GM23248 (cell line): Measurements from ENCODE around the gene MXI1. TPM values are rescaled to one million over a fixed set of nuclear protein-coding genes. Genes with fewer than 3 reads are reported as not detected.

Source experiments
- DNase-seq: peaks from one replicate; pipeline ENCODE4 v3.0.0-alpha.2; 2015
- H2AFZ ChIP-seq: fragments of 200-600 bp; sonication (generic); 2 replicates; pipeline ENCODE4 v1.6.1; 2016; ENCODE audit warnings: antibody characterized with exemption
- H3F3A ChIP-seq: fragments of 200-600 bp; sonication (generic); 2 replicates; pipeline ENCODE4 v1.6.1; 2016; ENCODE audit warnings: mild to moderate bottlenecking, antibody characterized with exemption, mixed run types; ENCODE audit not compliant: insufficient read depth
- H3K27ac ChIP-seq: fragments of 200-600 bp; sonication (generic); 2 replicates; pipeline ENCODE4 v1.5.1; 2016; ENCODE audit warnings: mild to moderate bottlenecking
- H3K27me3 ChIP-seq: fragments of 200-600 bp; sonication (generic); replicated peaks from 2 replicates; pipeline ENCODE4 v1.6.1; 2016; ENCODE audit warnings: mild to moderate bottlenecking; ENCODE audit not compliant: insufficient read depth
- H3K36me3 ChIP-seq: fragments of 200-600 bp; sonication (generic); 2 replicates; pipeline ENCODE4 v1.6.1; 2016; ENCODE audit warnings: low read depth, mild to moderate bottlenecking
- H3K4me1 ChIP-seq: fragments of 200-600 bp; sonication (generic); 2 replicates; pipeline ENCODE4 v1.6.1; 2016; ENCODE audit warnings: mild to moderate bottlenecking; ENCODE audit not compliant: insufficient read depth
- H3K4me2 ChIP-seq: fragments of 200-600 bp; sonication (generic); one replicate; pipeline ENCODE4 v1.6.1; 2016; ENCODE audit warnings: mild to moderate bottlenecking; ENCODE audit not compliant: unreplicated experiment
- H3K4me3 ChIP-seq: fragments of 200-600 bp; sonication (generic); 2 replicates; pipeline ENCODE4 v1.5.1; 2016; ENCODE audit warnings: mild to moderate bottlenecking
- H3K79me2 ChIP-seq: fragments of 200-600 bp; sonication (generic); 2 replicates; pipeline ENCODE4 v1.6.1; 2016; ENCODE audit warnings: mild to moderate bottlenecking; ENCODE audit not compliant: insufficient read depth
- H3K9ac ChIP-seq: fragments of 200-600 bp; sonication (generic); 2 replicates; pipeline ENCODE4 v1.6.1; 2016; ENCODE audit warnings: mild to moderate bottlenecking
- H3K9me2 ChIP-seq: fragments of 200-600 bp; sonication (generic); 2 replicates; pipeline ENCODE4 v1.6.1; 2016; ENCODE audit warnings: mixed run types, mild to moderate bottlenecking, moderate library complexity; ENCODE audit not compliant: insufficient read depth
- H3K9me3 ChIP-seq: fragments of 200-600 bp; sonication (generic); one replicate; pipeline ENCODE4 v1.6.1; 2017; ENCODE audit warnings: low read depth
- H4K20me1 ChIP-seq: fragments of 200-600 bp; sonication (generic); 2 replicates; pipeline ENCODE4 v1.6.0; 2016; ENCODE audit not compliant: insufficient read depth
- EZH2 ChIP-seq: fragments of 200-600 bp; sonication (generic); IDR thresholded peaks from 2 replicates; pipeline ENCODE4 v1.6.1; 2018; ENCODE audit warnings: antibody characterized with exemption, mild to moderate bottlenecking; ENCODE audit not compliant: insufficient read depth, poor library complexity, severe bottlenecking
- EZH2phosphoT487 ChIP-seq: fragments of 200-600 bp; sonication (generic); IDR thresholded peaks from 2 replicates; pipeline ENCODE4 v1.6.1; 2018; ENCODE audit warnings: antibody characterized with exemption, moderate library complexity, mild to moderate bottlenecking, low read depth; ENCODE audit not compliant: insufficient read depth
- WGBS, 2 experiments: methylation state at CpG; one replicate each; pipeline ENCODE4 v1.1.6; 2015 to 2017; ENCODE audit warnings: low lambda C conversion rate in 2 of 2, low coverage in 1 of 2; ENCODE audit errors: missing lambda C conversion rate in 2 of 2; 5-methylcytosine and 5-hydroxymethylcytosine counted together
- in situ Hi-C: fragments of 300-500 bp; cut with MboI; formaldehyde crosslinking; loops from 2 replicates; pipeline ENCODE4 v1.15.0; 2020
- polyA plus RNA-seq: library from polyadenylated mRNA; unstranded; fragments of >200 nt; fragmentation: Nextera tagmentation; extraction: Ambion mirVana; gene quantifications from 2 replicates; pipeline ENCODE4 v1.2.1, GENCODE V29; 2016
- total RNA-seq: library from RNA; depleted of rRNA; stranded (reverse); fragments of >200 nt; shearing (Covaris generic); gene quantifications from 2 replicates; pipeline ENCODE4 v1.2.3, GENCODE V29; 2014

The MXI1 gene
- total and polyA plus RNA-seq, 2 experiments from 2014 or later = 17.6 to 25.7 TPM

DNA sequence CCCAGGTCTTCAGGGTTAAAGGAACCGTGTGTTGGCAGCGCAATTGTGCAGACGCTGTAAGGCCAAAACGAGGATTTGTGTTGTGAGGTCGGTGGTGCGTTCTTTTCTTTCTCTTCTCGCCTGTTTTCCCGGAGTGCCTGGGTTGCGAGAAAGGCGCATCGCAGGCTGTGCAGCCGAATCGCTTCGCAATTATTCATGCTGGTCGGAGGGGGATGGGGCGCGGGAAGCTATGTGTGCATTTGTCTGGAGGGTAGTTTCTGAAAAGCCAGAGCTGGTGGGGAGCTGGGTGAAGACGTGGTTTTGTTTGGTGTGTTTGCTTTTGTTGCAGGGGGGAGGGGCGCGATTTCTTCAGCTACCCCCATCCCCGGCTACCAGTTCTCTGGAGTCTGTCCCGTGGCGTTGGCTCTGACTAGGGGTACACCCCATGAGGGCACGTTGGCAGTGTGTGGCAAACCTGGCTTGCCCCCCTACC lies 2.1 kb downstream of the MXI1 start:
- Histone ChIP-seq H3K79me2 (peaks cover 28% of the 10 kb centered on the region), H3K9me2 (no peaks in the 10 kb centered on the region), H3K9me3 (no peaks in the 10 kb centered on the region), H3F3A (peaks cover 16% of the 10 kb centered on the region), H2AFZ (peak overlapping the region; percentile 82), H4K20me1 (no peaks in the 10 kb centered on the region), H3K36me3 (no peaks in the 10 kb centered on the region), H3K27me3 (no peaks in the 10 kb centered on the region), H3K4me2 (peak overlapping the region; percentile 86), H3K4me3 (peak overlapping the region; percentile 90), H3K4me1 (peaks cover 9% of the 10 kb centered on the region), H3K27ac (peak overlapping the region; percentile 88), H3K9ac (peak overlapping the region; percentile 96)
- in situ Hi-C loops = no loop called here
- TF ChIP-seq EZH2 (no peak), EZH2phosphoT487 (no peak)
- 1% methylated on average over 24 of the region's 24 CpGs for WGBS, 2 experiments
- peak; percentile 90 for DNase-seq

DNA sequence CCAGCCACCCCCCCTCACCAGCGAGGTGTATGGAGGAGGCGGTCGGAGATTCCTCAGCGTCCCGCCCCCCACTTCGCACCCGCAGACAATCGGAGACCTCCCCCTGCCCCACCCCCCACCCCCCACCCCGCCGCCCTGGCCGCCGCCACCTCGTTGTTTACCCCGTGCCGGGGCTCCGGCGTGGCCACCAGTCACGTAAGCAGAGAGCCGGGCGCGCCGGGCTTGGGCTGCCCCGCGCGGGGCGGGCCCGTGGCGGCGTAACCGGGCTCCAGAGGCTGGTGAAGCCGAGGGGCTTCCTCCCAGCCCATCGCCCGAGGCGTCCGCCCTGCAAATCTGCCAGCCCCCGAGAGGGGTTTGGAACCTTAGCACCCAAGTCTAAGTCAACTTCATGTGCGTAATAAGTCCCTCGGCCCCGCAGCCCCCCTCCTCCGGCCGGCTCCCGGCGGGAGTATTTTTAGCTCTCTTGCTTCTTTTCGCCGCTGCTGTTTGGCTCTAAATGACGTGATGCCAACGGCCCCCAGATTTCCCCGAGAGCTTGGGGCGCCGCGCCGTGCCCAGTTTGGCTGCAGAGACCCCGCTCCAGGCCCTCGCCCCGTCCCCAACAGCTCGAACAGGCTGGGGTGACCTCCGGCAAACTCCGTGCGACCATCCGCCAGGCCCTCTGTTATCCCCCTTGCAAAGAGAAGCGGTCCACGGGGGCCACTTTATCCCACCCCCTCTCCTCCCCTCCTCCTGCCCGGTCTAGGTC lies 2.7 kb downstream of the MXI1 start:
- Histone ChIP-seq H3K36me3 (no peaks in the 10 kb centered on the region), H3K79me2 (peaks cover 32% of the 10 kb centered on the region), H3K9me3 (no peaks in the 10 kb centered on the region), H3K27me3 (no peaks in the 10 kb centered on the region), H3K9ac (peak overlapping the region; percentile 96), H3K9me2 (no peaks in the 10 kb centered on the region), H3K27ac (peak overlapping the region; percentile 88), H3K4me2 (peak overlapping the region; percentile 86), H3F3A (peaks cover 16% of the 10 kb centered on the region), H2AFZ (peak overlapping the region; percentile 82), H3K4me3 (peak overlapping the region; percentile 90), H3K4me1 (peaks cover 9% of the 10 kb centered on the region), H4K20me1 (no peaks in the 10 kb centered on the region)
- in situ Hi-C loops = no loop called here
- no peak for TF ChIP-seq EZH2phosphoT487
- no peak for TF ChIP-seq EZH2
- peak; percentile 82 for DNase-seq
- WGBS, 2 experiments = 1% methylated on average over 48 to 58 of the region's 63 CpGs

GRCh38 chr10:110210674-110211464 lies 3.5 kb downstream of the MXI1 start:
- 1% methylated on average over 61 of the region's 61 CpGs for WGBS, 2 experiments
- no peaks in the 10 kb centered on the region for H3K9me3 ChIP-seq
- peak; percentile 99 for DNase-seq
- in situ Hi-C loops = no loop called here
- peak overlapping the region; percentile 90 for H3K4me3 ChIP-seq
- H2AFZ ChIP-seq = peak overlapping the region; percentile 81
- H3K27me3 ChIP-seq = no peaks in the 10 kb centered on the region
- TF ChIP-seq EZH2 (no peak), EZH2phosphoT487 (no peak)
- peak overlapping the region; percentile 88 for H3K27ac ChIP-seq
- H3K36me3 ChIP-seq = no peaks in the 10 kb centered on the region
- H3K79me2 ChIP-seq = peaks cover 40% of the 10 kb centered on the region
- H3F3A ChIP-seq = peaks cover 16% of the 10 kb centered on the region
- no peaks in the 10 kb centered on the region for H4K20me1 ChIP-seq
- H3K9me2 ChIP-seq = no peaks in the 10 kb centered on the region
- peak overlapping the region; percentile 86 for H3K4me2 ChIP-seq
- H3K4me1 ChIP-seq = peaks cover 9% of the 10 kb centered on the region
- peak overlapping the region; percentile 96 for H3K9ac ChIP-seq

GRCh38 chr10:110211465-110211843 lies 4.0 kb downstream of the MXI1 start:
- Histone ChIP-seq H3K4me1 (peaks cover 9% of the 10 kb centered on the region), H3K79me2 (peaks cover 45% of the 10 kb centered on the region), H3K9me3 (no peaks in the 10 kb centered on the region), H4K20me1 (no peaks in the 10 kb centered on the region), H2AFZ (peak overlapping the region; percentile 81), H3K4me3 (peak overlapping the region; percentile 90), H3K9ac (peak overlapping the region; percentile 96), H3K4me2 (peak overlapping the region; percentile 76), H3K36me3 (no peaks in the 10 kb centered on the region), H3K9me2 (no peaks in the 10 kb centered on the region), H3K27me3 (no peaks in the 10 kb centered on the region), H3K27ac (peak overlapping the region; percentile 88), H3F3A (peaks cover 16% of the 10 kb centered on the region)
- in situ Hi-C loops = no loop called here
- DNase-seq = no peak
- 2 to 3% methylated on average over 10 of the region's 10 CpGs for WGBS, 2 experiments
- TF ChIP-seq EZH2 (no peak), EZH2phosphoT487 (no peak)
